HepG2 (cell line): ENCODE data around the gene KRT12. TPM values are rescaled to one million over a fixed set of nuclear protein-coding genes. Genes with fewer than 3 reads are reported as not detected.

ENCODE experiments used
- ATAC-seq: fragments of 200-7000 bp; cut with Tn5 transposase; 3 replicates; pipeline ENCODE4 v1.9.1; 2020; ENCODE audit warnings: mild to moderate bottlenecking, moderate library complexity
- BruUV-seq: library from RNA; stranded (reverse); fragments of 400-500 nt; replicated peaks from 2 replicates; lab custom pipeline; 2021; lab: Mats Ljungman, UMichigan
- CTCF ChIA-PET: fragments of 300-600 bp; formaldehyde crosslinking; extraction: SDS; loops from one replicate; lab custom pipeline; 2021; ENCODE audit warnings: low total read pairs, inconsistent platforms, low intra/inter-chr PET ratio; lab: Yijun Ruan, JAX
- POLR2A ChIA-PET: fragments of 350-600 bp; sonication (Branson Sonifier 250); formaldehyde crosslinking; loops from one replicate; lab custom pipeline; 2020; ENCODE audit warnings: antibody characterized with exemption, inconsistent platforms; lab: Yijun Ruan, JAX
- DNase-seq: peaks from one replicate; pipeline ENCODE4 v3.0.0-alpha.2; 2015; ENCODE audit warnings: low spot score
- FAIRE-seq: peaks from 3 replicates; lab custom pipeline; 2011; peaks lifted over from hg19 to GRCh38; lab: Jason Lieb, UNC
- H2AFZ ChIP-seq: one replicate; pipeline ENCODE4 v1.6.1; 2011; ENCODE audit warnings: low read length, inconsistent platforms
- H3K27ac ChIP-seq: fragments of 300-600 bp; 3 replicates; pipeline ENCODE4 v1.8.0; 2011; ENCODE audit warnings: mixed run types, mild to moderate bottlenecking, mixed read lengths, low read length, inconsistent platforms; ENCODE audit not compliant: insufficient read depth; ENCODE audit errors: extremely low read length
- H3K27me3 ChIP-seq, 2 experiments: fragments of 200-600 bp in 1 of 2; 2 replicates in 1 of 2; 3 replicates in 1 of 2; pipeline versions ENCODE4 v1.6.0 to v1.8.0; 2011; ENCODE audit warnings: low read length in 2 of 2, mild to moderate bottlenecking in 2 of 2, moderate library complexity in 2 of 2, inconsistent platforms in 1 of 2; ENCODE audit not compliant: insufficient read depth in 2 of 2, control insufficient read depth in 1 of 2
- H3K36me3 ChIP-seq, 2 experiments: fragments of 200-600 bp in 1 of 2; replicated peaks in 1 of 2; 2 replicates in 1 of 2; 3 replicates in 1 of 2; pipeline versions ENCODE4 v1.5.1 to v1.8.0; 2011; ENCODE audit warnings: low read length in 2 of 2, inconsistent platforms in 1 of 2; ENCODE audit not compliant: insufficient read depth in 2 of 2, control insufficient read depth in 1 of 2
- H3K4me1 ChIP-seq: 2 replicates; pipeline ENCODE4 v1.5.1; 2012; ENCODE audit warnings: low read length, inconsistent platforms; ENCODE audit not compliant: insufficient read depth
- H3K4me2 ChIP-seq: 2 replicates; pipeline ENCODE4 v1.6.0; 2011; ENCODE audit warnings: low read depth, low read length, inconsistent platforms
- H3K4me3 ChIP-seq, 3 experiments: fragments of 200-600 bp in 1 of 3; sonication (generic), shearing (Covaris generic) in 1 of 3; replicated peaks in 1 of 3; 2 replicates each; pipeline ENCODE4 v1.5.1; 2011 to 2016; ENCODE audit warnings: low read length in 3 of 3, inconsistent platforms in 2 of 3, low read depth in 2 of 3, mild to moderate bottlenecking in 2 of 3, control low read depth in 1 of 3, mixed read lengths in 1 of 3; ENCODE audit not compliant: insufficient read depth in 1 of 3
- H3K79me2 ChIP-seq: one replicate; pipeline ENCODE4 v1.6.1; 2011; ENCODE audit warnings: low read length, inconsistent platforms; ENCODE audit not compliant: insufficient read depth
- H3K9ac ChIP-seq: 2 replicates; pipeline ENCODE4 v1.6.0; 2011; ENCODE audit warnings: mild to moderate bottlenecking, low read depth, low read length, inconsistent platforms; ENCODE audit not compliant: insufficient read depth
- H3K9me3 ChIP-seq: 2 replicates; pipeline ENCODE4 v1.5.1; 2012; ENCODE audit warnings: mild to moderate bottlenecking, low read length
- H4K20me1 ChIP-seq: 2 replicates; pipeline ENCODE4 v1.6.0; 2011; ENCODE audit warnings: inconsistent platforms, mild to moderate bottlenecking, low read length, moderate library complexity; ENCODE audit not compliant: insufficient read depth
- ARNT2 ChIP-seq: sonication (generic); formaldehyde crosslinking; IDR thresholded peaks from 2 replicates; pipeline ENCODE4 v1.8.0; 2022; ENCODE audit warnings: mild to moderate bottlenecking, low read depth, missing genetic modification reagents, moderate library complexity
- DBP ChIP-seq: sonication (generic); formaldehyde crosslinking; IDR thresholded peaks from 2 replicates; pipeline ENCODE4 v1.4.0; 2020; ENCODE audit warnings: missing genetic modification reagents; ENCODE audit errors: not compliant biosample characterization
- EED ChIP-seq: sonication (generic); formaldehyde crosslinking; IDR thresholded peaks from 2 replicates; pipeline ENCODE4 v1.5.0; 2020; ENCODE audit warnings: mild to moderate bottlenecking, missing genetic modification reagents
- KDM5A ChIP-seq: fragments of 200-600 bp; sonication (generic); IDR thresholded peaks from 2 replicates; pipeline ENCODE4 v1.7.0; 2018; ENCODE audit warnings: antibody characterized with exemption, mild to moderate bottlenecking, low read length, borderline replicate concordance
- KDM5B ChIP-seq: sonication (generic); formaldehyde crosslinking; IDR thresholded peaks from 2 replicates; pipeline ENCODE4 v1.4.0; 2020; ENCODE audit warnings: missing genetic modification reagents, mild to moderate bottlenecking, borderline replicate concordance
- MAZ ChIP-seq, 2 experiments: sonication (generic) in 1 of 2; formaldehyde crosslinking in 1 of 2; IDR thresholded peaks; 2 replicates each; pipeline versions ENCODE4 v1.5.0 to v1.6.1; 2012 to 2020; ENCODE audit warnings: low read depth in 2 of 2, mild to moderate bottlenecking in 2 of 2, borderline replicate concordance in 1 of 2, improper control_type of control experiment in 1 of 2, low read length in 1 of 2, missing genetic modification reagents in 1 of 2, moderate library complexity in 1 of 2
- RARG ChIP-seq: sonication (generic); formaldehyde crosslinking; IDR thresholded peaks from 2 replicates; pipeline ENCODE4 v1.4.0; 2020; ENCODE audit warnings: low read depth, mild to moderate bottlenecking, missing genetic modification reagents
- SKI ChIP-seq: fragments of 450-650 bp; IDR thresholded peaks from one replicate; pipeline ENCODE4 v1.6.1; 2018; ENCODE audit warnings: mild to moderate bottlenecking; ENCODE audit not compliant: partially characterized antibody
- SNAPC2 ChIP-seq: sonication (generic); formaldehyde crosslinking; IDR thresholded peaks from 2 replicates; pipeline ENCODE4 v1.8.1; 2022; ENCODE audit warnings: mild to moderate bottlenecking, missing genetic modification reagents
- TCF7 ChIP-seq: sonication (generic); IDR thresholded peaks from 2 replicates; pipeline ENCODE4 v1.6.1; 2016; ENCODE audit warnings: antibody characterized with exemption, low read depth
- U2AF1 ChIP-seq: fragments of 200-400 bp; formaldehyde crosslinking; optimal IDR thresholded peaks from 2 replicates; pipeline ENCODE3; 2017; ENCODE audit warnings: mild to moderate bottlenecking, low read depth, low read length
- ZFYVE20 ChIP-seq: sonication (generic); formaldehyde crosslinking; IDR thresholded peaks from 2 replicates; pipeline ENCODE4 v1.8.0; 2023; ENCODE audit warnings: low read depth, mild to moderate bottlenecking, moderate library complexity, missing genetic modification reagents, borderline replicate concordance
- ZNF414 ChIP-seq: sonication (generic); formaldehyde crosslinking; IDR thresholded peaks from 2 replicates; pipeline ENCODE4 v1.5.0; 2020; ENCODE audit warnings: missing genetic modification reagents
- ZNF724P ChIP-seq: sonication (generic); formaldehyde crosslinking; IDR thresholded peaks from 2 replicates; pipeline ENCODE4 v1.8.0; 2022; ENCODE audit warnings: missing genetic modification reagents, borderline replicate concordance
- ZNF891 ChIP-seq: sonication (generic); formaldehyde crosslinking; IDR thresholded peaks from 2 replicates; pipeline ENCODE4 v1.5.0; 2020; ENCODE audit warnings: mild to moderate bottlenecking, missing genetic modification reagents
- ZSCAN12 ChIP-seq: sonication (generic); formaldehyde crosslinking; IDR thresholded peaks from 2 replicates; pipeline ENCODE4 v1.9.0; 2021; ENCODE audit warnings: mild to moderate bottlenecking, missing genetic modification reagents
- WGBS: methylation state at CpG from one replicate; pipeline ENCODE4 v1.1.6; 2017; ENCODE audit warnings: low lambda C conversion rate; 5-methylcytosine and 5-hydroxymethylcytosine counted together
- in situ Hi-C: cut with HindIII; loops from 2 replicates; pipeline ENCODE4 v1.10.0; 2017; ENCODE audit warnings: low pct_unique_long_range_greater_than_20kb; ENCODE audit not compliant: extremely low pct_ligation_motif_present
- intact Hi-C: fragments of 100-400 bp; cut with micrococcal nuclease; formaldehyde crosslinking; loops from one replicate; pipeline ENCODE4 v1.10.0; 2022; ENCODE audit not compliant: unreplicated experiment
- polyA plus RNA-seq, 8 experiments: library from polyadenylated mRNA; depleted of rRNA in 3 of 8; stranded (reverse) in 7 of 8; unstranded in 1 of 8; fragments of >200 nt; fragmentation: Illumina TruSeq in 4 of 8; extraction: Trizol in 4 of 8; gene quantifications; 2 replicates each; pipeline versions ENCODE4 v1.2.1 to v1.2.3, GENCODE V29; 2011 to 2016; ENCODE audit warnings: low read depth in 4 of 8, missing spikeins in 1 of 8, mixed read lengths in 1 of 8; ENCODE audit not compliant: insufficient read depth in 1 of 8
- total RNA-seq, 5 experiments: library from RNA; depleted of rRNA; stranded (reverse); fragments of >200 nt; fragmentation: Illumina TruSeq; extraction: Trizol; gene quantifications; 2 replicates each; pipeline ENCODE4 v1.2.3, GENCODE V29; 2016; ENCODE audit warnings: low read depth in 1 of 5
- TF ChIP-seq, protein P1 (sequence below): IDR thresholded peaks from 2 replicates; pipeline ENCODE4 v1.6.1; 2016; ENCODE audit warnings: missing biosample characterization, missing genetic modification reagents, low read depth

The KRT12 gene
- total and polyA plus RNA-seq, 2 of the 13 experiments (the other 11 are each of a cell fraction or from before 2014, with no cell fraction given) = 0.07 to 0.09 TPM

DNA sequence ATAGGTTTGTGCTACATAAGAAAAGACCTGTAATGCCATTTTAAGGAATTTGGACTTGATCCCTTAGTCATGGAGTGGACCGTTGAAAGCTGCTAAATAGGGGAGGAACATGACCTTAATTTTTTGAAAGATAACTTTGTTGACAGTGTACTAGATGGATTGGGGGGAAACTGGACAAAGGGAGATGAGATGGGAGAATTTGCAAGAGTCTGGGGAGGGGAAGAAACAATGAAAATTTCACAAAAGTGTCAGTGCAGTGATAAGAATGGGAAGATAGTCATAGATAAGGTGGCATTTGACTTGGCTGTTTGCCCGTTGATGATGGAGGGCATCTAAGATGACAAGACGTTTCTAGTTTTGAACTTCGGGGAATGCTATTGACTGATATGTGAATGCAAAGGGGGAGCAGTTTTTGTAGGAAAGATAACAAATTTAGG is 22.3 kb downstream of the KRT12 start:
- WGBS = 2% methylated on average over 4 of the region's 4 CpGs

GRCh38 chr17:40843242-40843641 is 23.8 kb downstream of the KRT12 start:
- H4K20me1 ChIP-seq = no peaks in the 10 kb centered on the region
- ChIA-PET POLR2A (no interaction called here), CTCF (no interaction called here)
- ATAC-seq (no peak), DNase-seq (no peak), FAIRE-seq (no peak)
- no peaks in the 10 kb centered on the region for H3K79me2 ChIP-seq
- no TSS peak for BruUV-seq
- H3K36me3 ChIP-seq = no peaks in the 10 kb centered on the region
- H3K4me1 ChIP-seq = 0 out of 2 replicates have a peak, but pooled peaks cover 5% of the 10 kb centered on the region
- in situ Hi-C loops (no loop called here), intact Hi-C loops (no loop called here)
- peaks cover 0 to 4% of the 10 kb centered on the region in 2 experiments; a peak in 1 of 5 replicates for H3K27me3 ChIP-seq
- WGBS = 23% methylated on average over 3 of the region's 3 CpGs
- no peak overlapping the region for H3K27ac ChIP-seq
- no peak overlapping the region for H3K4me2 ChIP-seq
- H3K9me3 ChIP-seq = no peaks in the 10 kb centered on the region
- no peak overlapping the region for H3K9ac ChIP-seq
- no peak overlapping the region for H2AFZ ChIP-seq
- no peak overlapping the region for H3K4me3 ChIP-seq
- TF ChIP-seq SNAPC2 (CRISPR knock-in tag) = no peak
- no peak for TF ChIP-seq ZFYVE20 (CRISPR knock-in tag)
- TF ChIP-seq, protein P1, sequence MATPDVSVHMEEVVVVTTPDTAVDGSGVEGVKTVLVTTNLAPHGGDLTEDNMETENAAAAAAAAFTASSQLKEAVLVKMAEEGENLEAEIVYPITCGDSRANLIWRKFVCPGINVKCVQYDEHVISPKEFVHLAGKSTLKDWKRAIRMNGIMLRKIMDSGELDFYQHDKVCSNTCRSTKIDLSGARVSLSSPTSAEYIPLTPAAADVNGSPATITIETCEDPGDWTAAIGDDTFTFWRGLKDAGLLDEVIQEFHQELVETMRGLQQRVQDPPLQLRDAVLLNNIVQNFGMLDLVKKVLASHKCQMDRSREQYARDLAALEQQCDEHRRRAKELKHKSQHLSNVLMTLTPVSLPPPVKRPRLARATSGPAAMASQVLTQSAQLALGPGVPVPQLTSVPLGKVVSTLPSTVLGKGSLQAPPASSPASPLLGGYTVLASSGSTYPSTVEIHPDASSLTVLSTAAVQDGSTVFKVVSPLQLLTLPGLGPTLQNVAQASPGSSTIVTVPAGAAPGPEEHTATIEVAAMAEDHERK (CRISPR knock-in tag) = no peak
- TF ChIP-seq ZNF724P (CRISPR knock-in tag) = no peak
- TF ChIP-seq RARG = no peak
- no peak for TF ChIP-seq U2AF1
- no peak for TF ChIP-seq KDM5A
- no peak for TF ChIP-seq ZNF891 (CRISPR knock-in tag)
- TF ChIP-seq ARNT2 (CRISPR knock-in tag) = no peak
- no peak for TF ChIP-seq KDM5B (CRISPR knock-in tag)
- TF ChIP-seq TCF7 = no peak
- TF ChIP-seq EED (CRISPR knock-in tag) = no peak
- no peak for TF ChIP-seq SKI
- TF ChIP-seq DBP (CRISPR knock-in tag) = no peak

More for the DNA sequence above, 22.3 kb downstream of the KRT12 start:
- Histone ChIP-seq H3K27me3 (peaks cover 0 to 4% of the 10 kb centered on the region in 2 experiments; a peak in 1 of 5 replicates), H3K36me3 (no peaks in the 10 kb centered on the region), H3K27ac (no peak overlapping the region), H3K4me1 (0 out of 2 replicates have a peak, but pooled peaks cover 5% of the 10 kb centered on the region), H3K4me3 (no peak overlapping the region), H2AFZ (no peak overlapping the region), H3K79me2 (no peaks in the 10 kb centered on the region), H3K9me3 (no peaks in the 10 kb centered on the region), H3K9ac (no peak overlapping the region)
- no peak for DNase-seq
- BruUV-seq = no TSS peak
- CTCF ChIA-PET = no interaction called here
- POLR2A ChIA-PET = no interaction called here
- TF ChIP-seq ZSCAN12 (CRISPR knock-in tag) (no peak), ZNF414 (CRISPR knock-in tag) (no peak), MAZ (IDR thresholded peaks at IDR 0.05; ENCODE audit: borderline replicate concordance, low read depth, low read length) (no peak), MAZ (CRISPR knock-in tag; IDR thresholded peaks at IDR 0.05; ENCODE audit: low read depth) (no peak)
- TF ChIP-seq, all 625 proteins: peak for 0
- H3K4me2 ChIP-seq = no peak overlapping the region
- in situ Hi-C loops = no loop called here
- FAIRE-seq (no peak), ATAC-seq (no peak)
- H4K20me1 ChIP-seq = no peaks in the 10 kb centered on the region
- intact Hi-C loops = no loop called here
